Sciatic nerve (tissue), 2 donors: ENCODE results near the gene VSTM4. TPM values are rescaled to one million over a fixed set of nuclear protein-coding genes. Genes with fewer than 3 reads are reported as not detected.

Experiments
- ATAC-seq: fragments of 200-7000 bp; cut with Tn5 transposase; one replicate; pipeline ENCODE4 v1.9.1; 2020; ENCODE audit warnings: mild to moderate bottlenecking, moderate library complexity
- DNase-seq: peaks from one replicate; pipeline ENCODE4 v3.0.0-alpha.2; 2020; ENCODE audit warnings: low spot score
- intact Hi-C: fragments of 100-400 bp; cut with DNase I; formaldehyde crosslinking; loops from one replicate; pipeline ENCODE4 v1.14.2; 2022
- total RNA-seq: library from RNA; stranded (reverse); fragmentation: NEBNext Ultra II Directional; extraction: Animal tissue kit (Norgen Biotek cat#: 25700); gene quantifications from one replicate; pipeline ENCODE4 v1.2.1, GENCODE V29; 2021
- donor health status: DM: no; HTN: no; CAD: no.
- donor health status: DM: no; HTN: no; CAD: no.

Gene VSTM4
- total RNA-seq: 16.4 TPM

GRCh38 chr10:49115015-49115795 is at the start of gene VSTM4:
Gene VSTM4 (minus strand): TSS chr10:49115522. CDS start chr10:49115485, 37 bp downstream.
- DNase-seq: peak; percentile 65
- peak; percentile 52 for ATAC-seq
- intact Hi-C loops: no loop called here

GRCh38 chr10:49164559-49165188 is 49.4 kb upstream of the VSTM4 start:
- DNase-seq (peak; percentile 62), ATAC-seq (peak; percentile 51)

GRCh38 chr10:49163741-49164140 is 48.4 kb upstream of the VSTM4 start:
- ATAC-seq (no peak), DNase-seq (no peak)
- intact Hi-C loops: loop anchor here (5.0 kb wide), 1 partner anchor 181 kb away; no protein-coding TSS in a partner anchor

More at GRCh38 chr10:49164559-49165188, 49.4 kb upstream of the VSTM4 start:
- intact Hi-C loops: loop anchor here (5.0 kb wide), 2 partner anchors 182 to 438 kb away; no protein-coding TSS in a partner anchor

GRCh38 chr10:49162761-49163310 is 47.5 kb upstream of the VSTM4 start:
- intact Hi-C loops: loop anchor here (5.0 kb wide), 1 partner anchor 181 kb away; no protein-coding TSS in a partner anchor

GRCh38 chr10:49162063-49162462 is 46.7 kb upstream of the VSTM4 start:
- ATAC-seq: no peak
- DNase-seq: no peak
- intact Hi-C loops: loop anchor here (5.0 kb wide), 1 partner anchor 180 kb away; no protein-coding TSS in a partner anchor

More at GRCh38 chr10:49162761-49163310, 47.5 kb upstream of the VSTM4 start:
- no peak for ATAC-seq
- peak; percentile 48 for DNase-seq

GRCh38 chr10:49161411-49161997 is 46.2 kb upstream of the VSTM4 start:
- no peak for DNase-seq
- intact Hi-C loops: loop anchor here (5.0 kb wide), 1 partner anchor 179 kb away; no protein-coding TSS in a partner anchor
- ATAC-seq: peak; percentile 70

- intact Hi-C loops: loop anchor here (5.0 kb wide), 1 partner anchor 179 kb away; no protein-coding TSS in a partner anchor
- no peak for DNase-seq
- no peak for ATAC-seq
Measured at GRCh38 chr10:49160814-49161213, 45.5 kb upstream of the VSTM4 start.

- intact Hi-C loops: loop anchor here (5.0 kb wide), 1 partner anchor 178 kb away; no protein-coding TSS in a partner anchor
Measured at GRCh38 chr10:49160110-49160509, 44.8 kb upstream of the VSTM4 start.

GRCh38 chr10:49158915-49159314 is 43.6 kb upstream of the VSTM4 start:
- intact Hi-C loops: no loop called here
- ATAC-seq: no peak

More at GRCh38 chr10:49160110-49160509, 44.8 kb upstream of the VSTM4 start:
- ATAC-seq: no peak
- DNase-seq: no peak

GRCh38 chr10:49158404-49158803 is 43.1 kb upstream of the VSTM4 start:
- DNase-seq (no peak), ATAC-seq (no peak)
- intact Hi-C loops: no loop called here

More at GRCh38 chr10:49158915-49159314, 43.6 kb upstream of the VSTM4 start:
- DNase-seq: no peak

- intact Hi-C loops: no loop called here
- DNase-seq (no peak), ATAC-seq (no peak)
Measured at GRCh38 chr10:49157229-49157628, 41.9 kb upstream of the VSTM4 start.

- intact Hi-C loops: no loop called here
- DNase-seq: no peak
- ATAC-seq: no peak
Measured at GRCh38 chr10:49154641-49155040, 39.3 kb upstream of the VSTM4 start.

- DNase-seq (no peak), ATAC-seq (no peak)
- intact Hi-C loops: no loop called here
Measured at GRCh38 chr10:49153971-49154370, 38.6 kb upstream of the VSTM4 start.

- intact Hi-C loops: no loop called here
- ATAC-seq: no peak
Measured at GRCh38 chr10:49153115-49153514, 37.8 kb upstream of the VSTM4 start.

GRCh38 chr10:49152663-49153062 is 37.3 kb upstream of the VSTM4 start:
- no peak for DNase-seq
- intact Hi-C loops: no loop called here
- no peak for ATAC-seq

More at GRCh38 chr10:49153115-49153514, 37.8 kb upstream of the VSTM4 start:
- DNase-seq: no peak

GRCh38 chr10:49152037-49152436 is 36.7 kb upstream of the VSTM4 start:
- intact Hi-C loops: no loop called here
- ATAC-seq (no peak), DNase-seq (no peak)

GRCh38 chr10:49151481-49151880 is 36.2 kb upstream of the VSTM4 start:
- intact Hi-C loops: loop anchor here (2.0 kb wide), 1 partner anchor 25 kb away; no protein-coding TSS in a partner anchor
- ATAC-seq (no peak), DNase-seq (no peak)

GRCh38 chr10:49151025-49151445 is 35.7 kb upstream of the VSTM4 start:
- ATAC-seq: no peak
- no peak for DNase-seq
- intact Hi-C loops: loop anchor here (2.0 kb wide), 1 partner anchor 26 kb away; no protein-coding TSS in a partner anchor

- intact Hi-C loops: loop anchor here (2.0 kb wide), 1 partner anchor 26 kb away; no protein-coding TSS in a partner anchor
- DNase-seq: no peak
- no peak for ATAC-seq
Measured at GRCh38 chr10:49150426-49150825, 35.1 kb upstream of the VSTM4 start.
